ENCODE measurements around the gene GTF3C1.

GTF3C1 gene

DNA sequence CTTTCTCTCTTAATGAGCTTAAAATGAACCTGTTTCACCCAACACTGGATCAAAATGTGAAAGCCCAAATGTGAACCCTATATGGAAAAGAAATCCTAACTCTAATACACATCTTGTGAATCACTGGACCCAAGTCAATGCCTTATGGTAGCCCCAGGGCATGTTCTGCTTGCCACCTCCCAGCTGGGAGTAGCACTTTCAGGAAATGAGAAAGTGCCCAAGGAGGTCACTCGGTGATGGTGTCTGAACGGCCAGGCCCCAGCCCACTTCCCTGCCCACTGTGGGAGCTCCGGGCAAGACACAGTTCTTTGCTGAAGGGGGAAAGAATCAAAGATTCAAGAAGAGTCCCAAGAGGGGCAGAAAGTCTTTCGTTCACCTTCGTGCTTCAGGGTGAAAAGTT lies 46.1 kb downstream of the GTF3C1 start:
- TF ChIP-seq, protein P1, sequence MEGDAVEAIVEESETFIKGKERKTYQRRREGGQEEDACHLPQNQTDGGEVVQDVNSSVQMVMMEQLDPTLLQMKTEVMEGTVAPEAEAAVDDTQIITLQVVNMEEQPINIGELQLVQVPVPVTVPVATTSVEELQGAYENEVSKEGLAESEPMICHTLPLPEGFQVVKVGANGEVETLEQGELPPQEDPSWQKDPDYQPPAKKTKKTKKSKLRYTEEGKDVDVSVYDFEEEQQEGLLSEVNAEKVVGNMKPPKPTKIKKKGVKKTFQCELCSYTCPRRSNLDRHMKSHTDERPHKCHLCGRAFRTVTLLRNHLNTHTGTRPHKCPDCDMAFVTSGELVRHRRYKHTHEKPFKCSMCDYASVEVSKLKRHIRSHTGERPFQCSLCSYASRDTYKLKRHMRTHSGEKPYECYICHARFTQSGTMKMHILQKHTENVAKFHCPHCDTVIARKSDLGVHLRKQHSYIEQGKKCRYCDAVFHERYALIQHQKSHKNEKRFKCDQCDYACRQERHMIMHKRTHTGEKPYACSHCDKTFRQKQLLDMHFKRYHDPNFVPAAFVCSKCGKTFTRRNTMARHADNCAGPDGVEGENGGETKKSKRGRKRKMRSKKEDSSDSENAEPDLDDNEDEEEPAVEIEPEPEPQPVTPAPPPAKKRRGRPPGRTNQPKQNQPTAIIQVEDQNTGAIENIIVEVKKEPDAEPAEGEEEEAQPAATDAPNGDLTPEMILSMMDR (IDR thresholded peaks at IDR 0.05; ENCODE audit: control insufficient read depth, extremely low read depth, insufficient read depth), result no peak
- H3K4me3 ChIP-seq (ENCODE audit: low read depth, low read length), result no peak overlapping the region
- no peak for DNase-seq (ENCODE audit: low read depth)

DNA sequence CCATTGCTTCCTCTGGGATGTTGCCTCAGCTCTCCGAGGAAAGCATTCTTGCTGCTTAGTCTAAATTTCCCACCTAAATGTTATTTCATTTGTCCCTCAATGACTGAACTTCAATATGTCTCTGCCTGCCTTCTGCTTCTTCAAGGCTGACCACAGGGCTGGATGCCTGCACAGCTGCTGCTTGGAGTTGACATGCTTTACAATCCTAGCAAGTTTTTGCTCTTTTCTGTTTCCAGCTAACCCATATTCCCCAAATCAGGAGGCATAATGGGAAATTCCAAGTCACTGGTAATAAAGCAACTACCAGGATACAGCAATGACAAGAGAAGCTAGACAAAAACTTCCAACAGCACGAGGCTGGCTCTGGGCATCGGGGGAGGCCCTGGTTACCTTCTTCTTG lies 48.9 kb downstream of the GTF3C1 start:
- no peak overlapping the region for H3K4me3 ChIP-seq (ENCODE audit: low read depth, low read length)
- no peak for DNase-seq (ENCODE audit: low read depth)
- TF ChIP-seq, protein P1 (IDR thresholded peaks at IDR 0.05; ENCODE audit: control insufficient read depth, extremely low read depth, insufficient read depth), result no peak

DNA sequence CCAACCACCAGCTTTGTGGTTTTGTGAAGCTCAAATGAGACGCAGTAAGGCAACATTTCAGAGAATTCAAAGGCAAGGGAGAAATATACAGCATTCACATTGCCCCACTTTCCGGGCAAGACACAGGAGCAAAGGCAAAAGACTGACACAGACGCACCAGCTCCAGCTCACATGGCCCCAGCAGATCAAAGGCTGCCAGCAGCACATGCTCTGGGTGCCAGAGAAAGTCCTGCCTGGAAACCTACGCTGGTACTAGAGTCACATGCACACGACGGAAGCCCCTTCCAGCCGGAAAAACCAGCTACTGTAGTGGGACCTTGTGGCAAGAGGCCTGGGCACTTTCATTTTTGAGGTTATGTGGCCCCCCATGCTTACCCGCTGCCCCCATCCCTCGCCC lies 50.1 kb downstream of the GTF3C1 start:
- DNase-seq (ENCODE audit: low read depth), result no peak
- TF ChIP-seq, protein P1 (IDR thresholded peaks at IDR 0.05; ENCODE audit: control insufficient read depth, extremely low read depth, insufficient read depth), result no peak

DNA sequence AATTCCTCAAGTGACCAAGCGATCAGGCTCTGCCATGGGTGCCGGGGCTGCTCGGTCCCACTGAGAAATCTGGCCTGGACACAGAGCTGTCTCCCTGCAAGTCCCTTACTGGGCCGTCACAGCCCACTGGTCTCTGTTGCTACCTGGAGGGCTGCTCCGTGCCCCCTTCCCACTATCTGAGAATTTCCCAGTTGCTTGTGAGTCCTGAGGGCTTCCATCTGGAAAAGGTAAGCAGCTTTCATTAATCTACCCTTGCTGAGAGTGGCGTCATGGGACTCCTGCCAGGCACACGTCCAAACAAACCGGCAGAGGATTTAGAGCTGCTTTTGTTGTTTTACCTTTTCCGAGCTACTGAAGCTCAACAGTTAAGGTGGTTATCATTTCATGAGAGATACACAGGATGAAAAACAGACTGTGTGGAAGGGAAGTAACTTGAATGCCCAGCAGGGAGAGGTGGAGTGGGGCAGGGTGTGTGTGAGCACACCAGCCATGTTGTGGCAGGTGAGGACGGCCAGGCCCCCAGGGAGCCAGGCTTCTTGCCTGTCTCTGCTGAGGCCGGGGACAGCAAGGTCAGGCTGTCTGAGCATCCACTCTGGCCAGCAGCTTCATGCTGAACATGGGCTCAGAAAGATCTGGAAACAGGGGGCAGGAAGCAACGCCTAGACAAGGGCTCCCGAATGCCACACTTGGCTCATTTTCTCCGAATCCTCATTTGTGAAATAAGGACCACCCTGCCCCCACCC lies 50.6 kb downstream of the GTF3C1 start:
- TF ChIP-seq, protein P1 (IDR thresholded peaks at IDR 0.05; ENCODE audit: control insufficient read depth, extremely low read depth, insufficient read depth), result no peak
- no peak for DNase-seq (ENCODE audit: low read depth)
- H3K4me3 ChIP-seq (ENCODE audit: low read depth, low read length), result no peak overlapping the region

More for the DNA sequence above, 50.1 kb downstream of the GTF3C1 start:
- H3K4me3 ChIP-seq (ENCODE audit: low read depth, low read length), result no peak overlapping the region

DNA sequence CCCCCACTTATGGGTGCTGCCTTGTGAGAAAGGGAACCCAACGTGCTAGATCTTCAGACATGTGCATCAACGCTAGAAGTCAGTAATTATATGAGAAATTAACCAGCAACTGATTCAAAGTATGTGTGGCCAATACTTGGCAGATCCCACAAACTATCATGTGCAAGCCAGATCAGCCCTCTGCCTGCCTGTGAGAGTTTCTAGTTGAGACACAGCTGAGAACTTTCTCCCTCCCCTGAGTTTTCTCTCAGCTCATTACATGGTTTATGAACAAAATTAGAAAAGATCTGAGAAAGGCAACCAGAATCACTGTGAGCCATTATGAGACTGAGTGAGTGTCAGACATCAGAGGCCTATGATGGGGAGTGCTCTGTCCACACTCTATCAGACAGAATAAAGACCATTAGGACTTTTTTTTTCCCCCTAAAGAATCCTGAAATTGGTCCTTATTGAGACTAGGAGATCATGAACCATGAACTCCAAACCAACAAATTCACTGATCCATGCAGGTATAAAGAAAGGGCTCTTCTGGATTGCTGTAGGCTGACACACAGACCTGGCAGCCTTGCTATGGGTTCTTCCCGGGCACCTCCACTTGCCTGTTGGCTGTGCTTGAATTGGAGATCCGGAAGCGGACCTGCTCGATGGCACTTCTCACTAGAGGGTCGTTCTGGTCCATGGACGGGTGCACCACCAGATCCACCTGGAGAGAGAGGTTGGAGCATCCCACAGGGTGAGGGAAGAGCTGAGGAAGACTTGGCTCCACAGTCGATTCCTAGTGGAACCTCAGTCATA lies 51.5 kb downstream of the GTF3C1 start:
- DNase-seq (ENCODE audit: low read depth), result no peak
- TF ChIP-seq, protein P1 (IDR thresholded peaks at IDR 0.05; ENCODE audit: control insufficient read depth, extremely low read depth, insufficient read depth), result no peak

DNA sequence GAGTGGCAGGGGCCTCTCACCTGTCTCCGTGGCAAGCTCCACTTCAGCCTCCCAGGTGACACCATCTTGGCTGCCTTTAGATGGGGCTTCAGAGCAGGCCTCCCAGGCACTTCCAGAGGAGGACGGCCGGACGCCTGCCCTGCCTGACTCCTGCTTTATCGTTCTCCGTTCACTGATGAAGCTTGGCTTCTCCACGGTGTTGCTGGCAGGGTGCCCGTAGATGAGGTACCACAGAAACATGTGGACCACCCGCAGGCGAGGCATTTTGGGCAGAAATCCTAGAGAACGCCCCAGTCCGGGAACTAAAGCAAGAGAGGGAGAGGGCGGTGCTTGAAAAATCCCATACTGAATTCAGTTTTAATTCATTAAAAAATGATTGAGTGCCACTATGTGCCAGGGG lies 54.5 kb downstream of the GTF3C1 start:
- H3K4me3 ChIP-seq (ENCODE audit: low read depth, low read length), result no peak overlapping the region
- no peak for DNase-seq (ENCODE audit: low read depth)
- TF ChIP-seq, protein P1 (IDR thresholded peaks at IDR 0.05; ENCODE audit: control insufficient read depth, extremely low read depth, insufficient read depth), result no peak

More for the DNA sequence above, 51.5 kb downstream of the GTF3C1 start:
- H3K4me3 ChIP-seq (ENCODE audit: low read depth, low read length), result no peak overlapping the region

Measured in LNCaP clone FGC (cell line).